H9 (cell line): ENCODE results near the gene TPM3. TPM values are rescaled to one million over a fixed set of nuclear protein-coding genes. Genes with fewer than 3 reads are reported as not detected.

Experiments used
- DNase-seq: peaks from one replicate; pipeline ENCODE4 v3.0.0-alpha.2; 2017
- H2AFZ ChIP-seq: one replicate; pipeline ENCODE4 v1.6.1; 2013; ENCODE audit warnings: mild to moderate bottlenecking, low read length, control low read depth, moderate library complexity
- H2AK5ac ChIP-seq: 2 replicates; pipeline ENCODE4 v1.6.1; 2013; ENCODE audit warnings: low read length, control low read depth, mixed read lengths; ENCODE audit not compliant: insufficient read length
- H2BK120ac ChIP-seq: one replicate; pipeline ENCODE4 v1.6.1; 2013; ENCODE audit warnings: low read depth, mild to moderate bottlenecking, low read length, control low read depth, inconsistent platforms; ENCODE audit not compliant: poor library complexity, severe bottlenecking
- H2BK12ac ChIP-seq: 2 replicates; pipeline ENCODE4 v1.6.1; 2013; ENCODE audit warnings: low read length, control low read depth, mixed read lengths, low read depth; ENCODE audit not compliant: insufficient read length
- H2BK15ac ChIP-seq: 2 replicates; pipeline ENCODE4 v1.6.1; 2013; ENCODE audit warnings: low read depth, low read length, control low read depth
- H2BK20ac ChIP-seq: one replicate; pipeline ENCODE4 v1.6.1; 2013; ENCODE audit warnings: low read depth, mild to moderate bottlenecking, low read length, control low read depth, inconsistent platforms; ENCODE audit not compliant: poor library complexity, severe bottlenecking
- H2BK5ac ChIP-seq: 2 replicates; pipeline ENCODE4 v1.6.1; 2013; ENCODE audit warnings: low read length, control low read depth, mixed read lengths; ENCODE audit not compliant: insufficient read length
- H3K14ac ChIP-seq: 2 replicates; pipeline ENCODE4 v1.6.1; 2013; ENCODE audit warnings: low read length, control low read depth; ENCODE audit not compliant: insufficient read depth
- H3K18ac ChIP-seq: 2 replicates; pipeline ENCODE4 v1.6.1; 2013; ENCODE audit warnings: low read depth, mild to moderate bottlenecking, mixed read lengths, low read length, control low read depth; ENCODE audit not compliant: insufficient read length
- H3K23ac ChIP-seq: 2 replicates; pipeline ENCODE4 v1.6.1; 2013; ENCODE audit warnings: low read length, control low read depth, mixed read lengths, low read depth; ENCODE audit not compliant: insufficient read length
- H3K23me2 ChIP-seq: 2 replicates; pipeline ENCODE4 v1.6.1; 2013; ENCODE audit warnings: low read depth, mild to moderate bottlenecking, mixed read lengths, low read length, control low read depth; ENCODE audit not compliant: insufficient read length, poor library complexity, severe bottlenecking
- H3K27ac ChIP-seq: 2 replicates; pipeline ENCODE4 v1.5.1; 2013; ENCODE audit warnings: low read length, control low read depth, mixed read lengths, low read depth; ENCODE audit not compliant: insufficient read length
- H3K27me3 ChIP-seq: 2 replicates; pipeline ENCODE4 v1.6.1; 2013; ENCODE audit warnings: low read length, control low read depth, inconsistent platforms; ENCODE audit not compliant: insufficient read depth
- H3K4ac ChIP-seq: 2 replicates; pipeline ENCODE4 v1.6.1; 2013; ENCODE audit warnings: low read depth, mild to moderate bottlenecking, control low read depth, inconsistent platforms, low read length, moderate library complexity
- H3K4me1 ChIP-seq: 2 replicates; pipeline ENCODE4 v1.6.1; 2013; ENCODE audit warnings: low read length, control low read depth, inconsistent platforms; ENCODE audit not compliant: insufficient read depth
- H3K4me2 ChIP-seq: 2 replicates; pipeline ENCODE4 v1.6.1; 2013; ENCODE audit warnings: low read length, control low read depth, mixed read lengths; ENCODE audit not compliant: insufficient read length, insufficient read depth
- H3K56ac ChIP-seq: 2 replicates; pipeline ENCODE4 v1.6.1; 2013; ENCODE audit warnings: low read depth, mild to moderate bottlenecking, mixed read lengths, low read length, control low read depth; ENCODE audit not compliant: insufficient read length
- H3K79me1 ChIP-seq: 2 replicates; pipeline ENCODE4 v1.6.1; 2013; ENCODE audit warnings: low read depth, mild to moderate bottlenecking, moderate library complexity, low read length, control low read depth, inconsistent platforms; ENCODE audit not compliant: insufficient read depth, poor library complexity, severe bottlenecking
- H3K79me2 ChIP-seq: 2 replicates; pipeline ENCODE4 v1.6.1; 2013; ENCODE audit warnings: low read length, control low read depth, inconsistent platforms; ENCODE audit not compliant: insufficient read depth
- H3K9ac ChIP-seq: 2 replicates; pipeline ENCODE4 v1.6.1; 2013; ENCODE audit warnings: low read length, control low read depth, mixed read lengths; ENCODE audit not compliant: insufficient read length; ENCODE audit errors: extremely low read depth
- H3K9me3 ChIP-seq: one replicate; pipeline ENCODE4 v1.6.1; 2013; ENCODE audit warnings: low read depth, low read length, inconsistent platforms; ENCODE audit not compliant: control insufficient read depth
- H3T11ph ChIP-seq: one replicate; pipeline ENCODE4 v1.6.1; 2013; ENCODE audit warnings: mild to moderate bottlenecking, low read length, control low read depth, inconsistent platforms
- H4K20me1 ChIP-seq: one replicate; pipeline ENCODE4 v1.6.1; 2013; ENCODE audit not compliant: control insufficient read depth, insufficient read length, insufficient read depth
- H4K5ac ChIP-seq: 2 replicates; pipeline ENCODE4 v1.6.1; 2013; ENCODE audit warnings: low read depth, mild to moderate bottlenecking, mixed read lengths, low read length, control low read depth; ENCODE audit not compliant: insufficient read length
- H4K8ac ChIP-seq: replicated peaks from 2 replicates; pipeline ENCODE4 v1.6.1; 2013; ENCODE audit warnings: low read length, control low read depth, mixed read lengths, low read depth; ENCODE audit not compliant: insufficient read length
- H4K91ac ChIP-seq: 2 replicates; pipeline ENCODE4 v1.6.1; 2013; ENCODE audit warnings: low read depth, mild to moderate bottlenecking, moderate library complexity, mixed read lengths, low read length, control low read depth; ENCODE audit not compliant: insufficient read length
- H3K27ac Mint-ChIP-seq, 3 experiments: 2 replicates in 2 of 3; 3 replicates in 1 of 3; pipeline ENCODE4 v1.8.0; 2020 to 2021; ENCODE audit warnings: mixed read lengths in 3 of 3, mild to moderate bottlenecking in 1 of 3, moderate library complexity in 1 of 3
- H3K27me3 Mint-ChIP-seq: 2 replicates; pipeline ENCODE4 v1.8.0; 2021; ENCODE audit warnings: low read depth, mild to moderate bottlenecking, moderate library complexity, mixed read lengths
- H3K36me3 Mint-ChIP-seq, 3 experiments: 2 replicates in 2 of 3; 3 replicates in 1 of 3; pipeline ENCODE4 v1.8.0; 2020 to 2021; ENCODE audit warnings: low read depth in 3 of 3, mixed read lengths in 3 of 3; ENCODE audit not compliant: insufficient read depth in 1 of 3
- H3K4me1 Mint-ChIP-seq, 2 experiments: 2 replicates each; pipeline ENCODE4 v1.8.0; 2020; ENCODE audit warnings: mixed read lengths in 2 of 2
- H3K4me3 Mint-ChIP-seq, 2 experiments: 2 replicates in 1 of 2; 3 replicates in 1 of 2; pipeline ENCODE4 v1.8.0; 2020 to 2021; ENCODE audit warnings: mild to moderate bottlenecking in 2 of 2, mixed read lengths in 2 of 2, moderate library complexity in 1 of 2
- H3K9me3 Mint-ChIP-seq, 2 experiments: 2 replicates in 1 of 2; 3 replicates in 1 of 2; pipeline ENCODE4 v1.8.0; 2020; ENCODE audit warnings: mild to moderate bottlenecking in 2 of 2, mixed read lengths in 2 of 2, moderate library complexity in 1 of 2
- CTCF ChIP-seq: fragments of 200-600 bp; sonication (generic); conservative IDR thresholded peaks from 3 replicates; pipeline ENCODE4 v1.8.0; 2021; ENCODE audit warnings: antibody characterized with exemption, mild to moderate bottlenecking
- WGBS: extraction: QIAGEN DNeasy Blood & Tissue Kit; methylation state at CpG from one replicate; pipeline ENCODE4 v1.1.7; 2013; ENCODE audit warnings: missing lambda C conversion rate, low lambda C conversion rate, mixed read lengths; ENCODE audit not compliant: insufficient read length; ENCODE audit errors: extremely low coverage; 5-methylcytosine and 5-hydroxymethylcytosine counted together
- total RNA-seq: library from RNA; stranded (reverse); gene quantifications from 2 replicates; pipeline ENCODE4 v1.2.1, GENCODE V29; 2021

Gene TPM3
- total RNA-seq, 1 experiment from 2014 or later = 508 TPM

- Histone ChIP-seq H3K9me3 (no peaks in the 10 kb centered on the region), H4K20me1 (no peaks in the 10 kb centered on the region), H3K56ac (no peak overlapping the region), H3K14ac (no peak overlapping the region), H2BK20ac (no peak overlapping the region), H4K91ac (no peak overlapping the region), H3K79me2 (peaks cover 57% of the 10 kb centered on the region), H2BK12ac (no peak overlapping the region), H2AK5ac (no peak overlapping the region), H3K9ac (peak overlapping the region; percentile 26), H2BK120ac (no peak overlapping the region), H3K4me1 (peaks cover 5% of the 10 kb centered on the region; the same call in 1 of the 2 replicates), H3K27ac (no peak overlapping the region), H4K8ac (no peak overlapping the region), H3K23me2 (no peaks in the 10 kb centered on the region), H4K5ac (no peak overlapping the region), H3T11ph (no peak overlapping the region), H2BK15ac (no peak overlapping the region), H2AFZ (no peak overlapping the region), H3K27me3 (no peaks in the 10 kb centered on the region), H3K23ac (no peak overlapping the region), H3K4ac (no peak overlapping the region), H3K4me2 (no peak overlapping the region), H3K79me1 (peaks cover 9% of the 10 kb centered on the region), H2BK5ac (no peak overlapping the region), H3K18ac (no peak overlapping the region)
- no peaks in the 10 kb centered on the region for H3K27me3 Mint-ChIP-seq
- no peak for DNase-seq
- H3K4me1 Mint-ChIP-seq = peaks cover 38 to 42% of the 10 kb centered on the region in 2 experiments
- peak overlapping the region in 2 of 3 experiments; percentile 28 to 78; a peak in 2 of 7 replicates for H3K27ac Mint-ChIP-seq
- no peak overlapping the region for H3K4me3 Mint-ChIP-seq
- TF ChIP-seq CTCF = no peak
- no CpG with 5 or more reads among the region's 2 CpGs for WGBS
- H3K36me3 Mint-ChIP-seq = peaks cover 51 to 79% (median 64%) of the 10 kb centered on the region in 3 experiments
- H3K9me3 Mint-ChIP-seq = no peaks in the 10 kb centered on the region; a peak in 1 of 5 replicates
Observed at GRCh38 chr1:154176337-154176736, 15.6 kb downstream of the TPM3 start.
